G401 (cell line): ENCODE measurements around the gene SDC1. TPM values are rescaled to one million over a fixed set of nuclear protein-coding genes. Genes with fewer than 3 reads are reported as not detected.
A peak's percentile ranks its signal among the peaks of the same experiment; 100 is the strongest.

ENCODE experiments used
- DNase-seq: peaks from one replicate; pipeline ENCODE4 v3.0.0-alpha.2; 2015; ENCODE audit warnings: low spot score
- in situ Hi-C: cut with HindIII; loops from 2 replicates; pipeline ENCODE4 v1.10.0; 2016; ENCODE audit warnings: low sequenced_read_pairs, mixed read lengths
- total RNA-seq: library from RNA; depleted of rRNA; stranded (reverse); fragments of >200 nt; shearing (Covaris generic); gene quantifications from 2 replicates; pipeline ENCODE4 v1.2.3, GENCODE V29; 2014

The SDC1 gene
- total RNA-seq, 1 experiment from 2014 or later, result 45.5 TPM

- DNase-seq, result no peak
- in situ Hi-C loops, result no loop called here
These were observed 35.5 kb downstream of the SDC1 start for GRCh38 chr2:20189299-20189931.

DNA sequence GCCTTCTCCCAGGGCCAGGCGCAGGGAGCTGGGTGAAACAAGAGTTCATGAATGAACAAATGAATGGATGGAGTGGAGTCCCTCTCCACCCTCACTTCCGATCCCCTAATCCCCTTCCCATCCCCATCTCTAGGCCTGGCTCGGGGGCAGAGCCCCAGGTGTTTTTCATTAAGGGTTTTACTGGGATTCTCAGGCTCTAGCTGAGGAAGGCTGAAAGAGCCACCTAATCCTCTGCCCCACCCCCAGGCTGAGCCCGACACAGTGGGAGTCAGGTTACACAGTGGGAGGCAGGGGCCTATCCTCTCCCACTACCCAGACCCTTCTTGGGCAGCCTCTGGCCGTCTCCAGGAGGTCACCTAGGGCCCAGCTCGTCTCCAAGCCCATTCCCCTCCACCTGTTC is 36.1 kb downstream of the SDC1 start:
- no peak for DNase-seq
- in situ Hi-C loops, result no loop called here

GRCh38 chr2:20188201-20188600 is 36.7 kb downstream of the SDC1 start:
- in situ Hi-C loops, result no loop called here
- no peak for DNase-seq

DNA sequence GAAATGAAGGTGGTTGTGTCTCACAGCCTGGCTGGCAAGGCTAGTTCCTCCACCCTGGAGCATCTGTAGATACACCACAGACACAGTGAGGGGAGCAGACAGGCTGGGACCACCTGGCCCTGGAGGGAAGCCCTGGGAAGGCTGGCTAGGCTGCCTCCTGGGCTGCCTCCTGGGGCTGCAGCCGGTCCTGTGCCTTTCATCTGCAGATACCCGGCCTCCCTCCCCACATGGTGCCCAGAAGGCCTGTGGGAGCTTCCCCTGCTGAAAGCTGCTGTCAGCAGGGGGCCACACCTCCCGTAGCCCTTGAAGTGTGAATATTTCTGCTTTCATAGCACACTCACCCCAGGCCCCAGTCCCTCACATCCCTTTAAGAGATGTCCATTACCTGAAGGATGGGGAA is 37.6 kb downstream of the SDC1 start:
- DNase-seq, result no peak
- in situ Hi-C loops, result no loop called here

DNA sequence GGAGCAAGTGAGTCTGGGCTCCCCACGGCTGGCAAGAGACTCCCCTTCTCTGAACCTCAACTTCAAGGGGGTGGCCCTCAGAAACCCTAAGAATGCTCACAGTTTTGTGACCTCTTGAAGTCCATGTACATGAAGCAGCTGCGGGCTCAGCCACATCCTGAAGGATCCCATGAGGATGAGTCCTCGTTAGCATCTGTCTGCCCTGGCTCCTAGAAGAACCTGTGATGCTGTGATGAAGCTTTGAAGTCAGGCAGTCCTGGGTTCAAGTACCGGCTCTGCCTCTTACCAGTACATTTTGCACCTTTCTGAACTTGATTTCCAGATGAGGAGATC is 38.1 kb downstream of the SDC1 start:
- in situ Hi-C loops, result no loop called here

GRCh38 chr2:20186078-20186854 is 38.7 kb downstream of the SDC1 start:
- no peak for DNase-seq
- in situ Hi-C loops, result no loop called here

More for the DNA sequence above, 38.1 kb downstream of the SDC1 start:
- DNase-seq, result no peak

DNA sequence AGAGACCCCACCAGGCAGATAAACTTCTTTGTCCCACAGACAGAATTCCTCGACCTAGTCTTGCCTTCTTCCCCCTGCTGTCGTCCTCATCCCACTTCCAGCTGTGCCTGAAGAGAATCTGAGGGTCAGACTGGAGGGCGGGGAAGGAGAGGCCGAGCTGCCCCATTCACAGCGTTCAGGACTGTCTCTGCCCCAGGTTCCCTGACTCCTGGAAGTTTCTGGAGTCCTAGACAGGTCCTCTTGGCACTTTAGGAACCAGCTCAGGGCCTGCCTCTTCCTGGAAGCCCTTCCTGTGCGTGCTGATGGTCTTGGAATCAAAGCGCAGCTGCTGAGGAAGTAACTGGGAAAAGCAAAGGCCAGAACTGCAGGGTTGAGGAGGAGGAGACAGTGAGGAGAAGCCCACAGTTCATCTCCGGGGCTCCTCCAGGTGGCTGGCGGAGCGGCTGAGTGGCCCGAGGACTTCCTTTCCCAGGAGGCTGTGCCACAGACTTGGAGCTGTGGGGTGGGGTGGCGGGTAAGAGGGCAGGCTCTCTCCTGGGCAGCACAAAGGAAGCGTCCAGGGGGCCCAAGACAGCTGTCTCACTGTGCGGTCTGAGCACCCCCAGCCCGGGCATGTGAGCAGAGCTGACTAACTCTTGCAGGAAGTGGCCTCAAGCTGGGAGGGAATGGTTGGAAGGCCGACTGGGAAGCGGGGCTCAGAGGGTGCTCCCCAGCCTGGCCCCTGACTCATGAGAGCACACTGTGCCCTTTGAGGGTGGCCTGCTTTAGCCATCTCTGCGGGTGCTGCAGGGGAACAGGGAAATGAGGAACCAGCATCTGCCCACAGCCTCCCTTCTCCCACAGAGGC is 39.5 kb downstream of the SDC1 start:
- DNase-seq, result no peak
- in situ Hi-C loops, result no loop called here

DNA sequence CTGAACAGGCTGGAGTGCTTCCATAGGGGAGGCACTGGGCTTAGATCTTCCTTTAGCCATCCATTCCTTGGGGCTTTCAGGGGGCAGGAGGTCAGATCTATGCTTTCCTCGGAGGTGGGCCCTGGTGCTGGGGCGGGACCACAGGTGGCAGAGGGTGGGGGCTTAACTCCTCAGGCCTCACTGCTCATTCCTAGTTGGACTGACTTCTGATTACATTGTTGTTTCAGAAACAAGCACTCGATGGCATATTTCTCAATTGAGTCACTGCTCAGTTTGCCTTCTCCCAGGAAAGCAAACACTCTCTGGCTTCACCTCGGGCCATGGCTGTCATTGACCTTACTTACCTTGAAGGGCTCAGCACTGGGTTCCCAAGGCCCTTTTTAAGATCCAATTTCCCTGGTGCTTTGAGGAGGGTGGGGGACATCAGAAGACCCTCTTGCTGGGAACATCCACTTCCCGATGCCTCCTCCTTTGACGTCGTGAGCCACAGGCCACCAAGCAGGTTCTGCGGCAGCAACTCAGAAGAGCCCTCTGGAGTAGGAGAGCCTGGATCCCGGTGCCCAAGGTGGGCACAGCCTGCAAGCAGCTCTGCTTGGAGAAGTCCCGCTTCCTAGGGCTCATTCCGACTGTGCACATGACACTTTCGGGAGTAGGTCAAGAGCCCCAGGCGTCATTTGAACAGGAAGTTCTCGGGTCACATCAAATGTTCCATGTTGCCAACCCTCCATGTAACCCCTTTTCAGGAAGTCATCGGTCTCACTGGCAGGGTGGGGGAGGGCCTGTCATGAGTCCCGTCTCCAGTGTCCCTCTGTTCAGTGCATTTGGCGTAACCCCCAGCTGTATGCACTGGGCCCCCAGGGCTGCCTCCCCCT is 40.6 kb downstream of the SDC1 start:
- in situ Hi-C loops, result no loop called here

DNA sequence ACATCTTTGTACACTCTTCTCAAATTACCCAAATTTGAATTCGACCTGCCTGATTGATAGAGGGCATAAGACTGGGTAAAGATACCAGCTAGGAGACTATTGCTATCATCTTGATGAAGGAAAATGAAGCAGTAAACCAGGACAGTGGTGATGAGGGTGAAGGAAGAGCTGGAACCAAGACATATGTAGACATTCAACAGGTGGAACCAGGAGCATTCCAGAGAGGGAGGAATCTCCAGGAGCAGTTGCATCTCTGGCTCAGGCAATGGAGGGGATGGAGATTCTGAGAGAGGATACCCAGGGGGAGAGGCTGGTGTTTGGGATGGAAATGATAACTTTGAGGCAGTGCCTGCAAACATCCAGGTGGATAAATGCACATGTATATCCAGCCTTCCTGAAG is 41.6 kb downstream of the SDC1 start:
- in situ Hi-C loops, result no loop called here
- no peak for DNase-seq

More for the DNA sequence above, 40.6 kb downstream of the SDC1 start:
- DNase-seq, result no peak

- peak; percentile 2 for DNase-seq
- in situ Hi-C loops, result no loop called here
These were observed 42.5 kb downstream of the SDC1 start for GRCh38 chr2:20182241-20182931.

DNA sequence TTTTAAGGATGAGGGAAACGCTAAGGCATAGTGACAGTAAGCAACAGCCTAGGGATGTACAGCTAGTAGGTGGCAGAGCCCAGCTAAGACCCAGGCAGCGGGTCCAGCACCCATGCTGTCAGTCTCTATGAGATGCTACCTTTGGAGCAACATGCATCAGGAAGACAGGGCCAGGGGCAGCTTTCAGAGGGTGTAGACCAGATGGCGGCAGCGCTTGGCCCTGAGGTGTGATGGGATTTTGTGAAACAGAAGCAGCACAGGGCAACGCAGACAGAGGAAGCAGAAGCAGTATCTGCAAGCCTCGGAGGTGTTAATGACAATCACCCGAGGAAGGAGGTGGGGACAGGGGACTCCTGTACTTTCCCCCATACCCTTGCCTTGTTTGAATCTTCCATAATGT is 43.2 kb downstream of the SDC1 start:
- DNase-seq, result no peak
- in situ Hi-C loops, result no loop called here

DNA sequence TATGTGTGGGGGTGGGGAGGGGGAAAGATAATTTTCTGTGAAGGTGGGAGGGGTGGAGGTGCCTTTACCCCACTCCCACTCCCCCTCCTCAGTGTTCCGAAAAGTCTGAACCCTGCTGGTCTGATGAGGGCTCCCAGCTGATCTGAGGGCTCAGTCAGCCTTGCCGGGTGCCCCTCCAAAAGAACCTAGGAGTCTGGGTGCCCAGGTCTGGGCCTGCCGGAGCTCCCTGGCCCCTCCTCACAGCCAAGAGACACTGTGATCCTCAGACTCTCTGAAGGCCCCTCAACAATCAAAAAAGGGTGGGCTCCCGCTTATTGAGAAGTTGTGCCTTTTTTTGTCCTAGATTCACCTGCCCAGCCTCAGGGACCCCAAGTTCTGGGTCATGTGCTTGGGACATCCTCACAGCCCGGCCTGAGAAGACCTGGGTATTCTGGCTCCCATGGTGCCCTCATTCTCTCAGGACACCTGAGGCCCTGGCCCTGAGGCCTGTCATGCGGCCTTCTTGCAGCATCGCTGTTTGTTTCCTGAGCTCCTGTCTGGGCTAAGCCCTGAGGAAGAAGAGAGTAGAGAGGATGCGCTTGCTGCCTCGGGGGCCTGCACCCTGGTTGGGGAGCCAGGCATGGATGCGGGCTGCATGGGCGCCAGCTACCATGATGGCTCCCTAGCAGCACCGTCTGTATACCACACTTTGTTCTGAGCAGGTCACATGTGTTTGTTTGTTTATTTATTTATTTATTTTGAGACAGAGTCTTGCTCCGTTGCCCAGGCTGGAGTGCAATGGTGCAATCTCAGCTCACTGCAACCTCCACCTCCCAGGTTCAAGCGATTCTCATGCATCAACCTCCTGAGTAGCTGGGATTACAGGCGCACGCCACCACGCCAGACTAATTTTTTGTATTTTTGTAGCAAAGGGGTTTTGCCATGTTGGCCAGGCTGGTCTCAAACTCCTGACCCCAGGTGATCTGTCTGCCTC is 44.0 kb downstream of the SDC1 start:
- in situ Hi-C loops, result no loop called here
- DNase-seq, result no peak

DNA sequence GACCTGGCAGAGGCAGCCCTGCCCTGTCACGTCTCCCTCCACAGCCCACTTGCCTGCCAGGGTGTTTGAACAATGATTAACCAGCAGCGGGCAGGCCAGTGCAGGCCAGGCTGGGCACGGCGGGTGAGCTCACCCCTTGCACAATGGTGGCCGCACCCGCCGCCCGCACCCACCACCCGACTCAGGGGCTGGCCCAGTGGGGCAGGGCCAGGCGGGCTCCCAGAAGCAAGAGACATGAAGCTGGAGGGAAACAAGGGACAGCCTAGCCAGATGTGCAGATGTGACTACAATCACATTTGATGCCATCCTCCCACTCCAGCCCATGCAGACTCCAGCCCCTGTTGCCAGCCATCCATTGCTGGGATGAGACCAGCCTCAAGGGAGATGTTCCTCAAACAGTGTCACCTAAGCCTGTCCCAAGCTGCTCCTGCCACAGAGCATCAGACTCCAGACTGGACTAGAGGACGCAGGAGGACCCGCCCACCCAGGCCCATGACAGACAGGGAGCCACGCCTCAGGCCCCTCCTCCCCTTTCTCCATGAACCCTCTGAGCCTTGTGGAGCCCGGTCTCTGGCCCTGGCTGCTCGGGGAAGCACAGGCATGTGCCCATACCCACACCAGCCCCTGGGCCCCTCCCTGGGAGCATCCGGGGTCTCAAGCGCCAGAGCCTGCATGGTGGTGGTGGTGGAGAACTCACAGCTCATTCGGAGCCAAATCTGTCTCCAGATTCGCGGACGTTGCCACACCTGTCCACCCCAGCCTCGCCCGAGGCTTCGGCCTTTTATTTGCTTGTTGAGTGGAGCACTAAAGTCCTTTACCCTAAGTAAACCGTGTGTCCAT is 45.0 kb downstream of the SDC1 start:
- in situ Hi-C loops, result no loop called here
- no peak for DNase-seq

- in situ Hi-C loops, result no loop called here
- no peak for DNase-seq
These were observed 45.5 kb downstream of the SDC1 start for GRCh38 chr2:20179466-20179754.

GRCh38 chr2:20178666-20179465 is 46.1 kb downstream of the SDC1 start:
- no peak for DNase-seq
- in situ Hi-C loops, result no loop called here

DNA sequence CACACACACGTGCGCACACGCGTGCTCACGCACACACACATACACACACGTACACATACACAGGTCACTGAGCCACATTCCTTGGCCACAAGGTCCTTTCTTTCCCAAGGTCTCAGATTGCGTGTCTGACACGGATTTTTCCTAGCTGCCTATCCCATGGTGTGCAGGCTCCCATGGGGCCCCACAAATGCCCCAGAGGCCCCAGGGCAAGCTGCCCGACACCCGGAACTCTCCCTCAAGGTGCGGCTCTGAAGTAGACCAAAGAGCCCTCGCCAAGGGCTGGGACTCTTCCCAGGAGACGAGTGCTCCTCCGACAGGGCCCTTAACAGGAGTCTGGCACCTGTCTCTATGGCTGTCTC is 46.7 kb downstream of the SDC1 start:
- DNase-seq, result no peak
- in situ Hi-C loops, result no loop called here
